ENCODE results near the gene MYO1D. TPM values are rescaled to one million over a fixed set of nuclear protein-coding genes. Genes with fewer than 3 reads are reported as not detected.

Gene MYO1D
- total and polyA plus RNA-seq, 2 of the 13 experiments (the other 11 are each of a cell fraction or from before 2014, with no cell fraction given): 13.2 to 17.3 TPM

- peak; percentile 73 for TF ChIP-seq ZNF142 (CRISPR knock-in tag; IDR thresholded peaks at IDR 0.05)
- 0 out of 2 replicates have a peak, but pooled peaks have one; percentile 15 for TF ChIP-seq ZSCAN25 (CRISPR knock-in tag; IDR thresholded peaks at IDR 0.05)
- no peak for TF ChIP-seq YY1 (IDR thresholded peaks at IDR 0.05; ENCODE audit: insufficient read depth, insufficient replicate concordance, low read depth, low read length)
- peak; percentile 6; the same call in 1 of the 2 replicates for TF ChIP-seq RAD21 (CRISPR knock-in tag; IDR thresholded peaks at IDR 0.05)
- TF ChIP-seq SALL1 (CRISPR knock-in tag; IDR thresholded peaks at IDR 0.05): peak; percentile 46; the same call in 1 of the 2 replicates
- TF ChIP-seq ARHGAP35 (CRISPR knock-in tag; IDR thresholded peaks at IDR 0.05; ENCODE audit: borderline replicate concordance): no peak
- TF ChIP-seq HOXA5 (CRISPR knock-in tag; IDR thresholded peaks at IDR 0.05): peak; percentile 52; the same call in 1 of the 2 replicates
- no peak for TF ChIP-seq ZNF136 (CRISPR knock-in tag; IDR thresholded peaks at IDR 0.05; ENCODE audit: low read depth)
- TF ChIP-seq ZFX (CRISPR knock-in tag; IDR thresholded peaks at IDR 0.05; ENCODE audit: low read depth): peak; percentile 79
- TF ChIP-seq ZNF891 (CRISPR knock-in tag; IDR thresholded peaks at IDR 0.05): 0 out of 2 replicates have a peak, but pooled peaks have one; percentile 73
- peak; percentile 36; the same call in 1 of the 2 replicates for TF ChIP-seq HOXA3 (CRISPR knock-in tag; IDR thresholded peaks at IDR 0.05)
- TF ChIP-seq DNMT1 (CRISPR knock-in tag; IDR thresholded peaks at IDR 0.05): no peak
- TF ChIP-seq ZNF331 (CRISPR knock-in tag; IDR thresholded peaks at IDR 0.05): peak; percentile 46; the same call in 1 of the 2 replicates
- 0 out of 2 replicates have a peak, but pooled peaks have one; percentile 15 for TF ChIP-seq MED1 (CRISPR knock-in tag; IDR thresholded peaks at IDR 0.05)
- peak; percentile 96 for TF ChIP-seq ARNT2 (CRISPR knock-in tag; IDR thresholded peaks at IDR 0.05; ENCODE audit: low read depth)
- no peak for TF ChIP-seq ZSCAN5A (CRISPR knock-in tag; IDR thresholded peaks at IDR 0.05; ENCODE audit: borderline replicate concordance)
- no peak for TF ChIP-seq HES4 (CRISPR knock-in tag; IDR thresholded peaks at IDR 0.05; ENCODE audit: borderline replicate concordance)
- TF ChIP-seq NFKB2 (CRISPR knock-in tag; IDR thresholded peaks at IDR 0.05; ENCODE audit: borderline replicate concordance): 0 out of 2 replicates have a peak, but pooled peaks have one; percentile 68
- 0 out of 2 replicates have a peak, but pooled peaks have one; percentile 70 for TF ChIP-seq MXD4 (CRISPR knock-in tag; IDR thresholded peaks at IDR 0.05)
- TF ChIP-seq HDAC1 (CRISPR knock-in tag; IDR thresholded peaks at IDR 0.05): peak; percentile 34; the same call in 1 of the 2 replicates
- no peak for TF ChIP-seq ZSCAN12 (CRISPR knock-in tag; IDR thresholded peaks at IDR 0.05)
- TF ChIP-seq ZSCAN21 (CRISPR knock-in tag; IDR thresholded peaks at IDR 0.05; ENCODE audit: borderline replicate concordance): peak; percentile 78
- peak; percentile 90 for TF ChIP-seq ATF7-NPFF (CRISPR knock-in tag; IDR thresholded peaks at IDR 0.05; ENCODE audit: low read depth)
These were observed 390.7 kb downstream of the MYO1D start (continued) for GRCh38 chr17:32486111-32486700.

All from HepG2 (cell line).